WTC11 (cell line): ENCODE measurements around the gene AKR1C2.

Experiments used
- ATF1 ChIP-seq: sonication (generic); formaldehyde crosslinking; IDR thresholded peaks from 2 replicates; pipeline ENCODE4 v1.8.1; 2023; ENCODE audit warnings: mild to moderate bottlenecking, moderate library complexity, missing genetic modification reagents
- ELF4 ChIP-seq: sonication (generic); formaldehyde crosslinking; IDR thresholded peaks from 2 replicates; pipeline ENCODE4 v1.8.1; 2022; ENCODE audit warnings: low read depth, mild to moderate bottlenecking, moderate library complexity, missing genetic modification reagents
- EMX1 ChIP-seq: fragments of 250-450 bp; sonication (Bioruptor Pico); IDR thresholded peaks from 2 replicates; pipeline ENCODE4 v1.8.0; 2021; ENCODE audit warnings: mild to moderate bottlenecking
- TCF7 ChIP-seq: sonication (generic); formaldehyde crosslinking; IDR thresholded peaks from 2 replicates; pipeline ENCODE4 v1.8.0; 2022; ENCODE audit warnings: mild to moderate bottlenecking, low read depth, missing genetic modification reagents, moderate library complexity
- ZNF317 ChIP-seq: sonication (generic); formaldehyde crosslinking; IDR thresholded peaks from 2 replicates; pipeline ENCODE4 v1.8.1; 2023; ENCODE audit warnings: low read depth, mild to moderate bottlenecking, moderate library complexity, missing genetic modification reagents, borderline replicate concordance
- ZNF423 ChIP-seq: fragments of 250-450 bp; sonication (Bioruptor Pico); IDR thresholded peaks from 2 replicates; pipeline ENCODE4 v2.1.2; 2022; ENCODE audit warnings: mild to moderate bottlenecking, moderate library complexity
- TF ChIP-seq, protein P1 (sequence below): sonication (generic); formaldehyde crosslinking; IDR thresholded peaks from 2 replicates; pipeline ENCODE4 v1.8.1; 2022; ENCODE audit warnings: low read depth, mild to moderate bottlenecking, moderate library complexity, missing genetic modification reagents, borderline replicate concordance
- TF ChIP-seq, protein P2 (sequence below): sonication (generic); formaldehyde crosslinking; IDR thresholded peaks from 2 replicates; pipeline ENCODE4 v1.8.0; 2023; ENCODE audit warnings: missing genetic modification reagents, mild to moderate bottlenecking, borderline replicate concordance
- TF ChIP-seq, protein P3 (sequence below): fragments of 200-600 bp; IDR thresholded peaks from 2 replicates; pipeline ENCODE4 v1.8.0; 2022; ENCODE audit warnings: antibody characterized with exemption
- TF ChIP-seq, protein P4 (sequence below): sonication (generic); formaldehyde crosslinking; IDR thresholded peaks from 2 replicates; pipeline ENCODE4 v1.8.0; 2022; ENCODE audit warnings: mild to moderate bottlenecking, missing genetic modification reagents
- TF ChIP-seq, protein P5 (sequence below): sonication (generic); formaldehyde crosslinking; IDR thresholded peaks from 2 replicates; pipeline ENCODE4 v1.8.1; 2022; ENCODE audit warnings: low read depth, missing genetic modification reagents, borderline replicate concordance
- TF ChIP-seq, protein P6 (sequence below): sonication (generic); formaldehyde crosslinking; IDR thresholded peaks from 2 replicates; pipeline ENCODE4 v1.8.1; 2023; ENCODE audit warnings: mild to moderate bottlenecking, missing genetic modification reagents, moderate library complexity

DNA sequence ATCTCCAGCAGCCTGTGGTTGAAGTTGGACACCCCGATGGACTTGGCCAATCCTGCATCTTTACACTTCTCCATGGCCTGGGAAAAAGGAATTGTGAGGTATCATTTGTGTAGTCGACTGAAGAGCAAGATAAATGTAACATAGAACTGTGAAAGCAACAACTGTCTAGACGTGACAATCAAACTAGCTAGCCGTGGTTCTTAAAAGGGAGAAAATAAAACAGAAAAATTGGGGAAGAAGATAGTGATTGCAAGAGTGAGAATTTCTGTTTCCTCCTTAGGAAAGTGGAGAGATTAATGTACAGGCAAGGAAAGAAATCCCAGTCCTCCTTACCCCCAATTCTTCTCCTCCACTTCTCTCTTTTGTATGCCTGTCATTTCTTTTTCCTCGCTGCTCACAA, 5.0 kb downstream of the AKR1C2 start:
- TF ChIP-seq, protein P1, sequence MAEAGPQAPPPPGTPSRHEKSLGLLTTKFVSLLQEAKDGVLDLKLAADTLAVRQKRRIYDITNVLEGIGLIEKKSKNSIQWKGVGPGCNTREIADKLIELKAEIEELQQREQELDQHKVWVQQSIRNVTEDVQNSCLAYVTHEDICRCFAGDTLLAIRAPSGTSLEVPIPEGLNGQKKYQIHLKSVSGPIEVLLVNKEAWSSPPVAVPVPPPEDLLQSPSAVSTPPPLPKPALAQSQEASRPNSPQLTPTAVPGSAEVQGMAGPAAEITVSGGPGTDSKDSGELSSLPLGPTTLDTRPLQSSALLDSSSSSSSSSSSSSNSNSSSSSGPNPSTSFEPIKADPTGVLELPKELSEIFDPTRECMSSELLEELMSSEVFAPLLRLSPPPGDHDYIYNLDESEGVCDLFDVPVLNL (CRISPR knock-in tag), result no peak
- TF ChIP-seq, protein P2, sequence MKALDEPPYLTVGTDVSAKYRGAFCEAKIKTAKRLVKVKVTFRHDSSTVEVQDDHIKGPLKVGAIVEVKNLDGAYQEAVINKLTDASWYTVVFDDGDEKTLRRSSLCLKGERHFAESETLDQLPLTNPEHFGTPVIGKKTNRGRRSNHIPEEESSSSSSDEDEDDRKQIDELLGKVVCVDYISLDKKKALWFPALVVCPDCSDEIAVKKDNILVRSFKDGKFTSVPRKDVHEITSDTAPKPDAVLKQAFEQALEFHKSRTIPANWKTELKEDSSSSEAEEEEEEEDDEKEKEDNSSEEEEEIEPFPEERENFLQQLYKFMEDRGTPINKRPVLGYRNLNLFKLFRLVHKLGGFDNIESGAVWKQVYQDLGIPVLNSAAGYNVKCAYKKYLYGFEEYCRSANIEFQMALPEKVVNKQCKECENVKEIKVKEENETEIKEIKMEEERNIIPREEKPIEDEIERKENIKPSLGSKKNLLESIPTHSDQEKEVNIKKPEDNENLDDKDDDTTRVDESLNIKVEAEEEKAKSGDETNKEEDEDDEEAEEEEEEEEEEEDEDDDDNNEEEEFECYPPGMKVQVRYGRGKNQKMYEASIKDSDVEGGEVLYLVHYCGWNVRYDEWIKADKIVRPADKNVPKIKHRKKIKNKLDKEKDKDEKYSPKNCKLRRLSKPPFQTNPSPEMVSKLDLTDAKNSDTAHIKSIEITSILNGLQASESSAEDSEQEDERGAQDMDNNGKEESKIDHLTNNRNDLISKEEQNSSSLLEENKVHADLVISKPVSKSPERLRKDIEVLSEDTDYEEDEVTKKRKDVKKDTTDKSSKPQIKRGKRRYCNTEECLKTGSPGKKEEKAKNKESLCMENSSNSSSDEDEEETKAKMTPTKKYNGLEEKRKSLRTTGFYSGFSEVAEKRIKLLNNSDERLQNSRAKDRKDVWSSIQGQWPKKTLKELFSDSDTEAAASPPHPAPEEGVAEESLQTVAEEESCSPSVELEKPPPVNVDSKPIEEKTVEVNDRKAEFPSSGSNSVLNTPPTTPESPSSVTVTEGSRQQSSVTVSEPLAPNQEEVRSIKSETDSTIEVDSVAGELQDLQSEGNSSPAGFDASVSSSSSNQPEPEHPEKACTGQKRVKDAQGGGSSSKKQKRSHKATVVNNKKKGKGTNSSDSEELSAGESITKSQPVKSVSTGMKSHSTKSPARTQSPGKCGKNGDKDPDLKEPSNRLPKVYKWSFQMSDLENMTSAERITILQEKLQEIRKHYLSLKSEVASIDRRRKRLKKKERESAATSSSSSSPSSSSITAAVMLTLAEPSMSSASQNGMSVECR, result no peak
- TF ChIP-seq, protein P3, sequence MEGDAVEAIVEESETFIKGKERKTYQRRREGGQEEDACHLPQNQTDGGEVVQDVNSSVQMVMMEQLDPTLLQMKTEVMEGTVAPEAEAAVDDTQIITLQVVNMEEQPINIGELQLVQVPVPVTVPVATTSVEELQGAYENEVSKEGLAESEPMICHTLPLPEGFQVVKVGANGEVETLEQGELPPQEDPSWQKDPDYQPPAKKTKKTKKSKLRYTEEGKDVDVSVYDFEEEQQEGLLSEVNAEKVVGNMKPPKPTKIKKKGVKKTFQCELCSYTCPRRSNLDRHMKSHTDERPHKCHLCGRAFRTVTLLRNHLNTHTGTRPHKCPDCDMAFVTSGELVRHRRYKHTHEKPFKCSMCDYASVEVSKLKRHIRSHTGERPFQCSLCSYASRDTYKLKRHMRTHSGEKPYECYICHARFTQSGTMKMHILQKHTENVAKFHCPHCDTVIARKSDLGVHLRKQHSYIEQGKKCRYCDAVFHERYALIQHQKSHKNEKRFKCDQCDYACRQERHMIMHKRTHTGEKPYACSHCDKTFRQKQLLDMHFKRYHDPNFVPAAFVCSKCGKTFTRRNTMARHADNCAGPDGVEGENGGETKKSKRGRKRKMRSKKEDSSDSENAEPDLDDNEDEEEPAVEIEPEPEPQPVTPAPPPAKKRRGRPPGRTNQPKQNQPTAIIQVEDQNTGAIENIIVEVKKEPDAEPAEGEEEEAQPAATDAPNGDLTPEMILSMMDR, result no peak
- TF ChIP-seq ATF1 (no peak), ZNF317 (CRISPR knock-in tag) (no peak), ELF4 (CRISPR knock-in tag) (no peak), TCF7 (no peak), ZNF423 (CRISPR knock-in tag) (no peak), EMX1 (CRISPR knock-in tag) (no peak)
- TF ChIP-seq, protein P4, sequence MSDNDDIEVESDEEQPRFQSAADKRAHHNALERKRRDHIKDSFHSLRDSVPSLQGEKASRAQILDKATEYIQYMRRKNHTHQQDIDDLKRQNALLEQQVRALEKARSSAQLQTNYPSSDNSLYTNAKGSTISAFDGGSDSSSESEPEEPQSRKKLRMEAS (CRISPR knock-in tag), result no peak
- TF ChIP-seq, protein P5, sequence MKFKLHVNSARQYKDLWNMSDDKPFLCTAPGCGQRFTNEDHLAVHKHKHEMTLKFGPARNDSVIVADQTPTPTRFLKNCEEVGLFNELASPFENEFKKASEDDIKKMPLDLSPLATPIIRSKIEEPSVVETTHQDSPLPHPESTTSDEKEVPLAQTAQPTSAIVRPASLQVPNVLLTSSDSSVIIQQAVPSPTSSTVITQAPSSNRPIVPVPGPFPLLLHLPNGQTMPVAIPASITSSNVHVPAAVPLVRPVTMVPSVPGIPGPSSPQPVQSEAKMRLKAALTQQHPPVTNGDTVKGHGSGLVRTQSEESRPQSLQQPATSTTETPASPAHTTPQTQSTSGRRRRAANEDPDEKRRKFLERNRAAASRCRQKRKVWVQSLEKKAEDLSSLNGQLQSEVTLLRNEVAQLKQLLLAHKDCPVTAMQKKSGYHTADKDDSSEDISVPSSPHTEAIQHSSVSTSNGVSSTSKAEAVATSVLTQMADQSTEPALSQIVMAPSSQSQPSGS, result no peak
- TF ChIP-seq, protein P6, sequence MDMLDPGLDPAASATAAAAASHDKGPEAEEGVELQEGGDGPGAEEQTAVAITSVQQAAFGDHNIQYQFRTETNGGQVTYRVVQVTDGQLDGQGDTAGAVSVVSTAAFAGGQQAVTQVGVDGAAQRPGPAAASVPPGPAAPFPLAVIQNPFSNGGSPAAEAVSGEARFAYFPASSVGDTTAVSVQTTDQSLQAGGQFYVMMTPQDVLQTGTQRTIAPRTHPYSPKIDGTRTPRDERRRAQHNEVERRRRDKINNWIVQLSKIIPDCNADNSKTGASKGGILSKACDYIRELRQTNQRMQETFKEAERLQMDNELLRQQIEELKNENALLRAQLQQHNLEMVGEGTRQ (CRISPR knock-in tag), result no peak
